Stimulated activated CD8-positive, alpha-beta memory T cell treated with anti-CD3 and anti-CD28 coated beads, Interleukin-4, amount 100 ng/mL, for 48 hours (primary cell): Measurements from ENCODE around the gene MZT1.
"Not testable (repeated sequence)": the region's sequence is repeated elsewhere in the genome, so short reads cannot be mapped to it uniquely, and the experiment has no call there.

Experiments used
- DNase-seq: peaks from one replicate; pipeline ENCODE4 v3.0.0-alpha.2; 2020

The MZT1 gene, protein sequence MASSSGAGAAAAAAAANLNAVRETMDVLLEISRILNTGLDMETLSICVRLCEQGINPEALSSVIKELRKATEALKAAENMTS

DNA sequence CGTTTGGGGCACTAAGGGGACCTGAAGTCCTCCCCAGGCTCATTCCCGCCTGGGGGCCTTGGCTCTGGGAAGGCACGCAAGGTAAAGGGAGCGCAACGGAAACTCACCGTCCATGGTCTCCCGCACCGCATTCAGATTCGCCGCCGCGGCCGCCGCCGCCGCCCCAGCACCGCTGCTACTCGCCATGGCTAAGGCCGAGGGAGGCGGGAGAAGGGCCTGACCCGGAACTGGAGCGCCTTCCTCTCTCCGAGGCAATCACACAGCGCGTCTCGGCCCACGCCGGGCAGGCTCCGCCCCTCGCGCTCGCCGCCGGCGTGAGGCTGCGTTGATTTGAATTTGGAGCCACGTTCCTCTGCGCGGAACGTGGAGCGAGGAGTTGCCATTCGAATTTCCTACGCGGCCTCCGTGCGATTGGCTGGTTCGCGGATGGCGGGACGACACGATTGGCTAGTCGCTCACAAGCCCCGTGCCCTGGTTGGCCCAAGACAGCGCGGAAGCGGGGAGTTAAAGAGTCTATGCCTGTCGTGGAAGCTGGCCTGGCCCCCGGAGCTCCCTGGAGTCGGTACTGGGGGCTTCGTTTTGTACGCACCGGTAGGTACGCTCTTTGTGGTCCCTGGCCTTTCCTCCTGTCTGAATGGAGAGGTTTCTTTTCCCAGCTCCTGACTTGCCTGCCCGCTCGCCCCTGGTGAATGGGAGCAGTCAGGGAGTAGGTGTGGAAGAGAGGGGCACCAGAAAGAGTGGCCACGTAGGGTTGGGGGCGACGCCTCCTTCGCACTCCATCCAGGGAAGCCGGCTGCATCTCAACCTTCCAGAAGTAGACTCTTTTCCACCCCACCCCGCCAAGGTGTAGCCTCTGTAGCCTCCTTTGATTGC, at the start of gene MZT1, which contains the start of gene BORA:
Gene MZT1, minus strand, starts transcription at position 213 of the 873 bp plus-strand sequence. Its CDS starts 27 bp downstream, at position 186.
Gene BORA, plus strand, starts transcription at position 507 of the 873 bp plus-strand sequence. CDS start 1,018 bp downstream, outside the sequence.
- DNase-seq, result peak; percentile 94

DNA sequence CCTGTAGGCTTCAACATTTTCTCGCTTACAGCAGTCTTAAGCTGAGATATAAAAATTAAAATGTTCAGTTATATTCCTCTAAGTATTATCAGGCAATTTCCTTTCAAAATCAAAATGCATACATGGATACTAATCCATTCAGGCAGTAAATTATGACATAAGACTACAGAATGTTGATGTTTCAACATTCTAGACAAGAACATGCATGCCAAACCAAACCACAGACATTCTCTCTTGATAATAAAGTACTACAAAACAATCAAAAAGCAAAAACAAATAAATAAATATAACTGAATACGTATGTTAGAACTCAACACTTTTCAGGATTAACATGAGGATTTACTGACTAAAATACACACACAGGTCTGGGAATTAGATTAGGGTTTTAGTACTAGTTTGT, 46.6 kb upstream of the MZT1 start:
- no peak for DNase-seq

DNA sequence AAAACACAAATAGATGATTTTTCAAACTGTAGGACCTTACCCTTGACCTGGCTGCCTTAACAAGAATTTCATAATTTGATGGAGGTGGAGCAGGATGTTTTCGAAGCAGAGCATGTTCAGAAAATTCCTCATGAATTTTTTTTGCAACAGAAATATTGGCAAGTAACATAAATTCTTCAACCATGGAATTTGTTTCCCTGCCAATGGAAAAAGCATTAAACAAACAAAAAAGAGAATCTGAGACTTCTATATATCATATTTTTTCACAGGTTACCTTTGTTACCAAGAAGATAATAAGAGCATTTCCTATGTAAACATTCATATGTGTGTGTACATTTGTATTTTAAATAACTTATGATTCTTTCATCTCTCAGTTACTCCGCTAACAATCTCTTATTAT, 36.0 kb upstream of the MZT1 start:
- DNase-seq, result no peak

DNA sequence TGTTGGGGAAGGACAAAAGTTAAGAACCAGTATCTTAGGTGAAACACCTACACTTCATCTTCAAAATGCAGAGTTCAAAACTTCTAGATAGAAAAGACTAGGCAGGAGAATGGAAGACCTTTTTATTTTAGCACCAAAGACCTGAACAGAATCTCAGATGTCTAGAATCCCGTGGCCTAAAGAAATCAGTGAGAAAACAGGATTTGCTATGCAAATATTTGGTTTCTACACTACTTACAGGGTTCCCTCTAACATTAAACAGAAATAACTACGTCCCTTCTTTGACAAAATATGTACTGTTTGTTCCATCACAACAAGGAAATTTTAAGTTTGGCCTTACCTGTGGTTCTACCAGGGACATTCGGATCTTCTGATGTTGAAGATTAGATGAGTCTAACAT, 32.8 kb upstream of the MZT1 start:
- DNase-seq, result no peak

DNA sequence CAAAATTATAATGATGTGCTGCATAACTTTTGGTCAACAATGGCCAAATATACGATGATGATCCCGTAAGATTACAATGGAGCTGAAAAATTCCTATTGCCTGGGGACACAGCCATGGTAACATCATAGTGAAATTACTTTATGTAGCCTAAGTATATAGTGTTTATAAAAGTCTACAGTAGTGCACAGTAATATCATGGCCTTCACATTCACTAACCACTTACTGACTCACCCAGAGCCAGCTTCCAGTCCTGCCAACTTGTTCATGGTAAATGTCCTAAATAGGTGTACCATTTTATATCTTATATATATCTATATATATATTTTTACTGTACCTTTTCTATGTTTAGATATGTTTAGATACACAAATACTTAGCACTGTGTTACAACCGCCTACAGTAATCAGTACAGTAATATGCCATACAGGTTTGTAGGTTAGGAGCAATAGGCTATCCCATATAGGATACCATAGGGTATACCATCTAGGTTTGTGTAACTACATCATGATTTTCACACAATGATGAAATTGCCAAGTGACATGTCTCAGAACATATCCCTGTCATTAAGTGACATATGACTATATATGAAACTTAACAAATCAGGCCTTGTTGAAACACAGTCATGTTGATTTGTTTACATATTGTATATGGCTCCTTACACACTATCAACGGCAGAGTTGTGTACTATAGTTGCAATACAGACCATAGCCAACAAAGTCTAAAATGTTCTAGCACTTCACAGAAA, 30.5 kb upstream of the MZT1 start:
- DNase-seq, result no peak

DNA sequence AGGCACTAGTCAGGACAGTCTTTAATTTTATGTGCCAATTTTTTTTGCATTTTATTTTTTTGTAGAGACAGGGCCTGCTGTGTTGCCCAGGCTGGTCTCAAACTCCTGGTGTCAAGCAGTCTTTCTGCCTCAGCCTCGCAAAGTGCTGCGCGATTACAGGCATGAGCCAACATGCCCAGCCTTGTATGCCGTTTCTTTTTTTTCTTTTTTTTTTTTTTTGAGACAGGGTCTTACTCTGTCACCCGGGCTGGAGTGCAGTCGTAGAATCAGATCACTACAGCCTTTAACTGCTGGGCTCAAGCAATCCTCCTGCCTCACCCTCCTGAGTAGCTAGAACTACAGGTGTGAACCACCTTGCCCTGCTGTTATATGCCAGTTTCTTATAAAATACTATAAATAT, 26.7 kb upstream of the MZT1 start:
- no peak for DNase-seq

DNA sequence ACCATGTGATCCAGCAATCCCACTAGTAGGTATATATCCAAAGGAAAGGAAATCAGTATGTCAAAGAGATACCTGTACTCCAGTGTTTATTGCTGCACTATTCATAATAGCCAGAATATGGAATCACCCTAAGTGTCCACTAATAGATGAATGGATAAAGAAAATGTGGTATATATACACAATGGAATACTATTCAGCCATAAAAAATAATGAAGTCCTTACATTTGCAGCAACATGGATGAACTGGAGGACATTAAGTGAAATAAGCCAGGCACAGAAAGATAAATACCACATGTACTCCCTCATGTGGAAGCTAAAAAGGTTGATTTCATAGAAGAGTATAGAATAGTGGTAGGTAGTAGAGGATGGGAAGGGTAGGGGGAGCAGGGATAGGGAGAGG, 23.8 kb upstream of the MZT1 start:
- no peak for DNase-seq

DNA sequence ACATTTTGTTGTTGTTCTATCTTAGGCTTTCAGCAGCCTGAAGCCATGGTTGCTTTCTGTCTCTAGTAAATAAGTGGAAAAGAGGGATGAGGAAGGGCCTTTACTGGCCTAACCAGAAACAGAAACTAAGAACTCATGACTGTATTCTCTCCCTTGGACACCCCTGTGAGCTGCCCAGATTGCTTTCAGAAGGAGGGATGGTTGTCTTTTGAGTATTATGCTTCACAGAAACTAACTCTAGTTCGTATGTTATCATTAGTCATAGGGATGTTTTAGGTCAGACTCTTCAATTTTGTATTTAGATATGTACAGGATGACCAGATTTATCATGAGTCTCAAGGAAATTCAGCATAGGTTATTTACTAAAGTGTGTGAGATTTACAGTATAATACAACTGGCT, 17.8 kb upstream of the MZT1 start:
- no peak for DNase-seq

DNA sequence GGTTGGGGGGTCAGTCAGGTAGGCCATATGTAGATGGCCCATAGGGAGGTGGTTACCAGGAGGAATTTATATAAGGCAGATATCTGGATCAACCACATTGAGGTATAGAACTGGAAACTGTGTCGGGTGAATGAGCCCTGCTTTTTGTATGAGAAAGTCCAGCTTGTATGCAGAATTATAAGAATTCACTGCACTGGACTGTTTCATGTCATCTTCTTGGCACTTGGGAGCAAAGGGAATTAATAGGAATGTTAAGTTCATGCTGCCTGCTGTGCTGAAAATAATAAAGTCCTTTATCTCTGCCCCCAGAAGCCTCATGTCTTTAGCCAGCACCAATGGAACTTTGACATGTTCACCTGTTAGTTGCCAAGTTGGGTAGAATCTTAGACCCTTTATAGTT, 12.6 kb upstream of the MZT1 start:
- DNase-seq, result no peak

DNA sequence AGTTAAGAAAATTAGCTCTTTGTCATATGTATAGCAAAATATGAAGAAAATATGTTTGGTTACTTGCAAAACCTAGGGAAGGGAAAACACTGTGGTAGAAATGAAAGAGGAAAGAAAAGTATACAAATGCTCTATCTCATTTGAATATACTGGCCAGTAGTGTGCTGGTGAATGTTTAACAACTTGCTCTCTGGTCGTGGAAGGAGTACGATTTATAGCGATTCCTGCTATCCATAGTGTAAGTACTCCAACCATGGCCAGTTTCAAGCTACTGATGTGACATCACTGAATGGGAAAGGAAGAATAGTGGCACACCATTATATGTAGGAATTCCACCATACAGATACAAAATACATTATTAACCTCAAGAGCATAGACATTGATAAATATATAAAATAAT, 9.6 kb upstream of the MZT1 start:
- DNase-seq, result no peak

DNA sequence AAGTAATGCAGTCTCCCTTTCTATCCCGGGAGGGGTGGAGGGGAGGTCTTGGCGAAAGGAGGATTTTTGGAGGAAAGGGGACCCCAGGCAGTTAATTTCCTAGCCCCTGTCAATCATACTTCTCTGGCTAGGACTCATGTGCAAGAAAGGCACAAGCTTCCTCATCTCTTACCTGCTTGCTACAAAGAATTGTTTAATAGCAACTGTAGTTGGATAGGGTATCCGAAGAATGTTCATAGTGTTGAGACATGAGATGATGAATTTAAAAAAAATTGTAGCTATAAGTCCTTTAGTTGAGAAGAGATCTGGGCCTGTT, 819 bp upstream of the MZT1 start:
- DNase-seq, result no peak

DNA sequence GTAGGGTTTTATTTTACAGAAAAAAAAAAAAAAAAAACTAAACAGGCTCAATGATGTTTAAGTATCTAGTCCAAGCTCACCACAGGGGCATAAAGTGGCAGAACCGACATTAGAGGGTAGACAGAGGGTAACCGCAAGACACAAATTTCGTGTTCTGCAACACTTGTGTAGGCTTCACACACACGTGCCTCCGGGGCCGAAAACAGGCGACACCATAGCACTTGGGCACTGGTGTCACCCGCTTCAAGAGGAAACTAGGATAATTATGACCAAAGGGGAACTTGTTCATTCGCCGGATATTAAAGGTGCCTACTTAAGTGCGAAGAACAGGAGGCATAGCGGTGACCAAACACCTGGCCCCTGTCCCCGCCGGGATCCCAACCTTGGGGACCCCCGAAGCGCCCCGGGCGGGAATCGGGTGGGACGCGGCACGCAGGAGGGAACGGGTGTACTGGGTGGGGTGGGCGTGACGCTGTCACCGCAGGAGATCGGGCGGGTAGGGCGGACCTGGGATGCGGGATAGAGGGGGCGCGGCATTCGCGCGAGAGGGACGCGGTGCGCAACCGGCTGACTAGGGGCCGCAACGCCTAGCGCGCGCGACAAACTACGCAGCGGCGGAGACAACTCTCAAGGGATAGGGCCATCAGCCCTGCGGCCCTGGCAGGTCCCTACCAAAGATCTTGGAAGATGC, 558 bp downstream of the MZT1 start:
- peak; percentile 63 for DNase-seq

DNA sequence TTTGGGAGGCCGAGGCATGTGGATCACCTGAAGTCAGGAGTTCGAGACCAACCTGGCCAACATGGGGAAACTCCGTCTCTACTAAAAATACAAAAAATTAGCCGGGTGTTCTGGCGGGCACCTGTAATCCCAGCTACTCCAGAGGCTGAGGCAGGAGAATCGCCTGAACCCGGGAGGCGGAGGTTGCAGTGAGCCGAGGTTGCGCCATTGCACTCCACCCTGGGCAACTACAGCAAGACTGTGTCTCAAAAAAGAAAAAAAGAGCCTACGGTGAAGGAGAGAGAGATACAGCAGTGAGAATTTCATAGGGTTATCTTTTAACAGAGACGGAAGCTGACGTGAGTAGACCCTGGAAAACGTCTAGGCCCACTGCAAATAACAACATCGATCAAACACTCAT, 1.2 kb downstream of the MZT1 start:
- DNase-seq, result not testable (repeated sequence)

DNA sequence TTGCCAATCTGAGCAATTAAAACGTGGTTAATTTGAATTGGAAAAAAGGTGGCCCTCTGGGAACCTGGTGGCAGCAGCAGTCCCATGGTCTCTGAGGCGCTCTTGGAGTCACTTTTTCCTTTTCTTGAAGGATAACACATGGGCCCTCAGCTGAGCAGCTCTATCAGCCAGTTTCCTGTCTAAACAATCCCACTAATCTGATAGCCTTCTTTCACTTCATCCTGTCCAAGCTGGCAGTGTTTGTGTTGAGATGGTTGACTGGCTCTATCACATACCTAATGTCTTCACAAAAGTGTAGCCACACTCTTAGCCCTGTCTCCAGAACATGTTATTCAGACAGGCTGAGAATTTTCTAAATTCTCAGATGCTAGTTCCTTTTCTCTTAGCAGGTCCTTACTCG, 10.7 kb downstream of the MZT1 start:
- DNase-seq, result no peak

DNA sequence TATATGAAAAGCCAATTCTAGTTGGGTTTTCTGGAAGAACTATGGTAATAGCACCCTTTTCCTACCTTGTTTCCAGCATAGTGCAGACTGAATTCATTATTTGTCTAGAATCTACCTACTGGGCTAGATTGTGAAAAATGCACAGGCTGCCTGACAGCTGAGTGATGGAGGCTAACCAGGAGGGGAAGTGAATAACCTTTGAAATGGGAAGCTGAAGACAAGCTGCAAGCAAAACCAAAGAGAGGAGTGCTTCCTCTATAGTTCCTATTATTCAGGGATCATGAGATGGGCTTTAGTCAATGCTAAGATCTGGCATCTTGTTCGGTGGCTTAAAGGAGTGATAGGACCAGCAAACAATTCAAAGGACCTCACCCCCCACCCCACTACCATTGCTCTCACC, 26.9 kb downstream of the MZT1 start:
- no peak for DNase-seq

DNA sequence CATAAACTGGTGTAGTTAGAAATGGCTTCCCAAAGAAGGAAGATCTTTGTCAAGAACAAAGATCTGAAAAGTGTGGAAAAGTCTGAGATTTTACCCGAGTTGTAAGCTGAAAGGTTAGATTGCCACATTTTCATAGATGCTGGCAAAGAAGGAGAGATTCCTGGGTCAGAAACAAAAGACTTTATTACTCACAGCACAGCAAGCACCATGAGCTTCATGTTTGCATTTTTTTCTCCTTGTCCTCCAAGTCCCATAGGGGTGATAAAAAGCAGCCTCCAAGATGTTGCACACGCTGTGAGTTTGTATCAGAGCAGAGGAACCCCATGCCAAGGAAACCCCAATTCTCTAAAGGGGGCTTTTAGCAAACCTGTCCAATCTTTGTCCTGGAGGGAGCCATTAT, 29.3 kb downstream of the MZT1 start:
- DNase-seq, result no peak

DNA sequence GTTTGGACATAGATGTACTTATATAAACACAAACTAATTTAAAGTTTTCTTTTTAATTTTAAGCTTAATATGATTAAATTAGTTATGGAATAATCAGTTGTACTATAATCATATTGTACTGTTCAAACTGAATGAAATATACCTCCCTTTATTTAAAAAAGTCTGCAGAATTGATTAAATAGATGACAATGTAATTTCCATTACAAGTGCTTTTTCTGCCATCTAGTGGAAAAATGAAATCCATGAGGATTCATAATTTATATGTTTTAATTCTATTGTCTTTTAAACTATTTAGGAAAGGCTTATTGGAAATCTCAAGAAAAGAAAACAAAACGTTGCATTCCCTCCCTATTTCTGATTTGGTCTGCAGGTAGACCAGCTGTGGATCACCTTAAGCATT, 30.9 kb downstream of the MZT1 start:
- DNase-seq, result no peak

DNA sequence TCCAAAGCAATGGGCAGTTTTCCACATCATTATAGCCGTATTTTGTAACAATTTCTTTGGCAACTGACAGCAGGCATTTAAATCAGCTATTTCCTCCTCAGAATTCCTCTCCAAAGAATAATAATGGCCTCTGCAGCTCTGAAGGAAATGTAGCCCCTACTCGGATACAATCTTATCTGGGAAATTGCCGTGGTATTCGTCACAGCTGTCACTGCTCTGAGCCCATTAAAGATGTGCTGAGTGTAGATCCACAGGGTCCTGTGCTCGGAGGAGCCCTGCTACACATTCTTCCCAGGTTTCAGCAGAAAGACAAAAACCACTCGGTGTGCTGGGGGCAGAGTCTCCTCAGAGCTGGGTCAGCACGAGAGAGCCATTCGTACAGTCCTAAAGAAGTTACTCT, 33.1 kb downstream of the MZT1 start:
- DNase-seq, result no peak

DNA sequence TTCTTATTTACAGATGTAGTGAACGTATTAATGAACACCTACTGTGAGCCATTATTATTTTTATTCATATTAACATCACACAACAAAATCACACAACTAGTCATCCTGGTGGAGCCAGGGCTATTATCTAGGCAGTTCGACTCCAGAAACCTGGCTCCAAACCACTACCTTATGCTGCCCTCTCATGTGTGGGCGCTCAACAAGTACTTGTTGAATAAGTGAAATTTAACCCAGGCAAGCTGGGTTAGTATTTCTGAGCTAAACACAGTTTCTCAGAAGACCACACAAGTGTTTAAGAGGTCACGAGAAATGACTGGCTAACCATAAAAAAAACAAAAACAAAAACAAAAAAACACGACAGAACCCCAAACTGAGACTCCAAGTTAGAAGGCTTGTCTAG, 33.6 kb downstream of the MZT1 start:
- DNase-seq, result no peak

DNA sequence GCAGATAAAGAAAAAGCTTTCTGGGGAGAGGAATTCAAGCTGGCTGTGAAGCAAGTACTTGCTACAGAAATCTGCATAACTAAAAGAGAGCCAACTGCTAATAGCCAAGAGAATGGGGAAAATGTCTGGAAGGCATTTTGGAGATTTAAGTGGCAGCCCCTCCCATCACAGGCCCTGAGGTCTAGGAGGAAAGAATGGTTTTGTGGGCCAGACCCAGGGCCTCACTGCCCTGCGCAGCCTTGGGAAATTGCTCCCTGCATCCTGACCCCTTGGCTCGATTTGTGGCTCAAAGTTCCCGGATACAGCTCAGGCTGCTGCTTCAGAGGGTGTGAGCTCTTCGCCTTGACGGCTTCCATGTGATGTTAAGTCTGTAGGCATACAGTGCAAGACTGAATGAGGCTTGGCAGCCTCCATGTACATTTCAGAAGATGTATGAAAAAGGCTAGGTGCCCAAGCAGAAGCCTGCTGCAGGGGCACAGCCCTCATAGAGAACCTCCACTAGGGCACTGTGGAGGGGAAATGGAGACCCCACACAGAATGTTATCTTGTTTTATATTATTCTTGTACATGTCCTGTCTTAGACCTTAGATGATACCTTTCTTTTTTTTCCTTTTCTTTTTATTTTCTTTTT, 34.4 kb downstream of the MZT1 start:
- DNase-seq, result no peak

DNA sequence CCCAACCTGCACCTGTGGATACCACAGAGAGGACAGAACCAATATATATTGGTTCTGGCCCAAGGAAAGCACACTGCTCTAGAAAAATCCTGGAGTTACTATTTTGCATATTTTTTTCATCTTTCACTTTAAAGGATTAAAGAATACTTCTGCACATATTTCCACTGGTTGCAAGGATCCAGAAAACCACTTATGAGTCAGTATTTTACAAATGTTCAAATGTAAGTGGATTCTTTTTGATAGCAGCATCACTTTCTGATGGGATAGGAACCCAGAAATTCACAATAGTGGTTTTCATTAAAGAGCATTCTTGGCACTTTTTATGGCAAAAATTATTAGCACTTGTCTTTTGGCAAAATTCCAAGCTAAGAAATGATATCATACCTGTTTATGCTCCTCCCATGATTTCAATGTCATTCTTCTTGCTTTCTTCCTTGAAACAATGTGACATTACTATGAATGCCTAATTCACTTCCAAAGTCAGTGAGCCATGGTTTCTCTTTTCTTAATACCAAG, 38.2 kb downstream of the MZT1 start:
- DNase-seq, result no peak

DNA sequence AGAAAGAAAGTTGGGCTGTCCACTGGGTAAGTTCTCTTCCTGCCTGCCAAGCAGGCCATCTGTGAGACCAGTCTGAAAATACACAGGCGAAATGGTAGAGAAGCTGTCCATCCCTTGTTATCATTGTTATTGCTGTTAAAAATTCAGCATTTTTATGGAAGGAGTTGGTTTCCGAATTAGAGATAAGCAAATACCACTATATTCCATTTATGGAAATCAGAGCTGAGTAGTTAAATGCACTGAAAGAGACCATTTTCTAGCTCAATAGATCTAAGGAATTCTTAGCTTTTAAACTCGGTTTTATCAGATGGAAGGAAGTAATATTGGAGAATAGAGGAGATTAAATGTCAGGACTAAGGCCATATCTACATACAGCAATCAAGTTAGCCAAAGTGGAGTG, 40.7 kb downstream of the MZT1 start:
- DNase-seq, result no peak

DNA sequence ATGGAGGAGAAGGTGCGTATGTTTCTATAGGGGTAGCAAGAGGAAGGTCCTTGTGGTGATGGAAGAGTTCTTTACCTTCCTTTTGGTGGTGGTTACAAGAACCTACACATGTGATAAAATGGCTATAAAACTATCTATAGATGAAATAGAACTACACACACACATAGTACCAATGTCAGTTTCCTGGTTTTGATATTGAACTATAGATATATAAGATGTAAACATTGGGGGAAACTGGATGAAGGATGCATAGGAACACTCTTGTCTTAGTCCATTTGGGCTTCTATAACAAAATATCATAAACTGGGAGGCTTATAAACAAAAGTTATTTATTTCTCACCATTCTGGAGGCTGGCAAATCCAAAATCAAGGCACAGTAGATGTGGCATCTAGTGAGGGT, 47.1 kb downstream of the MZT1 start:
- no peak for DNase-seq
